CD4-positive, alpha-beta T cell treated with Interleukin-21 for 1 hour (primary cell): Measurements from ENCODE around the gene BCL2L12.
"Not testable (repeated sequence)": the region's sequence is repeated elsewhere in the genome, so short reads cannot be mapped to it uniquely, and the experiment has no call there.

Experiments used
- DNase-seq: peaks from one replicate; pipeline ENCODE4 v3.0.0-alpha.2; 2020

The BCL2L12 gene

GRCh38 chr19:49718991-49719390 is 53.3 kb downstream of the BCL2L12 start:
- DNase-seq: peak; percentile 3

GRCh38 chr19:49719420-49719819 is 53.7 kb downstream of the BCL2L12 start:
- DNase-seq: not testable (repeated sequence)
